ENCODE data around the gene PEAR1. TPM values are rescaled to one million over a fixed set of nuclear protein-coding genes. Genes with fewer than 3 reads are reported as not detected.
A peak's percentile ranks its signal among the peaks of the same experiment; 100 is the strongest.

Gene PEAR1
- total RNA-seq, 1 experiment from 2014 or later: 3.1 TPM

- no peak for DNase-seq (ENCODE audit: low spot score)
Measured at GRCh38 chr1:156939786-156940334, 46.3 kb downstream of the PEAR1 start.

DNA sequence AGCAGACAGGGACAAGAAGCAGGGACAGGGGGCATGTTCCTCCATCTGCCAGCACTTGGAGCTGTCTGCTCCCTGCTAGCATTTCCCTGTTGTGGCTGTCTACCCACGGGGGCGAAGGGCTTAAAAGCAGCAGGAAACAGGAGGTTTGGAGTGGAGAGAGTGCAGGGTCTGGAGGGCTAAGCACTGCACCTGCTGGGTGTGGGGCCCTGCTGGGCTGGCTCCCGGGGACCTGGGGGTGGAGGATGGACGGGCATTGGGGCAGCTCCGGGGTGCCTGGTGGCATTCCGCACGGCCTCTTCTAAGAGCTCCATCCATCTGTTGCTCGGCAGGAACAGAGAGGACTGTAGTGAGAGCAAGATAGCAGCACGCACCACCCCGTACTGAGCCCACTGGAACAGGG is 48.2 kb downstream of the PEAR1 start:
- DNase-seq (ENCODE audit: low spot score): no peak

DNA sequence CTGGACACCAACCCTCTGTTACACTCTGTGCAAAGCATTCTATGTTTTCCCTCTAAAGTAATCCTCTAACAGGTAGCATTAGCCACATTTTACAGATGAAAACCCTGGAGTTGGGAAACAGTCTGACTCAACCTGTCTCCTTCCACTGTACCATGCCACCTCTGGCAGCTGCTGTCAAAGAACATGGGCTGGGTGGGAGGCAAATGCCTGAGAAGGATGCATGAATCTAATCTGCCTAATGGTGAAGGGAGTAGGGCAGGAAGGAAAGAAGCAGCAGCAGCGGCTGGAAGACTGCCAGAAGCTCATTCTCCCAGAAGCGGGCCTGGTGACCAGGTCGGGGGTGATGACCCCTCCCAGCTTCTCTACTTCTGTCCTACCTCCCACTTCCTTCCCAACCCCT is 48.7 kb downstream of the PEAR1 start:
- no peak for DNase-seq (ENCODE audit: low spot score)

- DNase-seq (ENCODE audit: low spot score): no peak
Measured at GRCh38 chr1:156942576-156942975, 49.1 kb downstream of the PEAR1 start.

DNA sequence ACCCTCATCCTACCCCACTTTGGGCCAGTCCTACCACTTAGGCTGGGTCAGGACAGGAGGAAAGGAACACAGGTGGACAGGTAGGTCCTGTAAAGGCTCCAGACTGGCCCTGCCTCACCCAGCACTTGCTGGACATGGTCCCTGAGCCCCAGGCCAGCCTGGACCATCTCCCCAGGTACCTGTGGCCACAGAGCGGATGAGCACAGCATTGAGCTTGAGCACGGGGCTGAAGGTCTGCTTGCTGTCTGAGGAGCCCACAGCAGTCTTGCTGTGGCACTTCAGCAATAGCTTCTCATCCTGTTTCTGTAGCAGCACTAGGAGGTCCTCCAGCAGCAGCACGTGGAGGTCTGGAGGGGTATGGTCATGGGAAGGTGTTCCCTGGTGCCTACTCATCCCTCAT is 50.2 kb downstream of the PEAR1 start:
- DNase-seq (ENCODE audit: low spot score): no peak

DNA sequence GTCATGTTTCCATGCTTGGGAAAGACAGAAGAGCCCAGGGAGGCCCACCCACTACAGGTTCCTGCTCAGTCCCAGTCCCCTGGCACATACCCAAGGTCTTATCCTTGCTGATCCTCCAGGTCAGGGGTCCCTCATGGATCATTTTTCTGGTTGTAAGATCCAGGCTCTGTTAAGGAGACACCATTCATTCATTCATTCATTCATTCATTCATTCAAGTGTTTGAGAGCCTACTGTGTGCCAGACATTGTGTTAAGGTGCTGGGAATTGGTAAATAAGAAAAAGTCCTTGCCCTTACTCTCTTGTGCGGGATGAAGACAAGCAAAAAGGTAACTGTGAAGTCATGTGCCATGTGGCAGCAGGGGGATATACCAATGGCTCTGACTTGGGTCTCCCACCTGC is 50.8 kb downstream of the PEAR1 start:
- no peak for DNase-seq (ENCODE audit: low spot score)

DNA sequence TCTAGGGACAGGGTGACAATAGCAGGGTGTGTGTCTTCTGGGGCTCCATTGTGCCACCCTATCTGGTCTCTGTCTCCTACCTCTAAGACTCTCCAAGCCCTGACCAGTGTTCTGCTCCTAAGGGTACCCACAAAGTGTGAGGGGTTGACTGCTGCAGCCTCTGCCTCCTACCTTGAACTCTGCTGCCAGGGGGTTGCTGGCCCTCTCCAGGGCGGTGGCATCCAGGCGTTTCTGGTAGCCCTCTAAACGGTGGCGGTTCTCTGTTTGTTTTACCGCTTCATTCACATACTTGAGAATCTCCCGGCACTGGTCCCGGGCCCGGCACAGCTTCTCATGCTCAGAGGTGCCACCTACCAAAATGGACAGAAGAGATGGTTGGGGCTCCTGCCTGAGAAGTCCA is 51.3 kb downstream of the PEAR1 start:
- DNase-seq (ENCODE audit: low spot score): no peak

DNA sequence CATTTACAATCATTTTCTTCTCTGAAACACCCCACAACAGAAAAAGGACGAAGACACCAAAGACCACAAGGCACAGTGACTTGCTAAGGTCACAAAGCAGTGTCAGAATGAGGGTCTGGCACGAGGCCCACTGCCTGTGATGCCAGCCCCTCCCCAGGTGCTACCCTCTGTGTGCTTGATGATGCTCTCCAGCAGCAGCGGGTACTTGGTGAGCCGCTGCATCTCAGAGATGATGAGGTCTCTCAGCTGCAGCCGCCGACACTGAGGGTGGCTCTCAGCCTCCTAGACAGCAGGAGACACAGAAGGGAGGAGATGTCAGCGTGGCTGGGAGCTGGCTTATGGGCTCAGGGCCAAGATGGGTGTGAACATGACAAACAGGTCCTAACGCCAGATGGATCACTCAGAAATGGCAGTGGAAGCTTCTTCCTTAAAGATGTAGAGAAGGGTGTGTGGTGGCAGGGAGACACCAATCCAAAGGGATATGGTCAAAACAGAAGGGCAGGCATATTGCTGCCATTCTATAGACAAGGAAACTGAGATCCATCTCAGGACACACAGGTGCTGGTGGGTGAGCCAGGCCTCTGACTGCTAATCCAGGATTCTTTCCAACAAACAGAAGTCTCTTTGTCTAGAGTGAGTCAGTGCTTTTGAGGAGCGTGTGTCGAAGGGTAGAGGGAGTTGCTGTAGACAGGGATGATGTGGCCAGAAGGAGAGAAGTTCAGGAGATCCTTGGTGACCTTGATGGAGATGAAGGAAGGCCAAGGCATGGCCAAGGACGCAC is 52.6 kb downstream of the PEAR1 start:
- DNase-seq (ENCODE audit: low spot score): no peak

DNA sequence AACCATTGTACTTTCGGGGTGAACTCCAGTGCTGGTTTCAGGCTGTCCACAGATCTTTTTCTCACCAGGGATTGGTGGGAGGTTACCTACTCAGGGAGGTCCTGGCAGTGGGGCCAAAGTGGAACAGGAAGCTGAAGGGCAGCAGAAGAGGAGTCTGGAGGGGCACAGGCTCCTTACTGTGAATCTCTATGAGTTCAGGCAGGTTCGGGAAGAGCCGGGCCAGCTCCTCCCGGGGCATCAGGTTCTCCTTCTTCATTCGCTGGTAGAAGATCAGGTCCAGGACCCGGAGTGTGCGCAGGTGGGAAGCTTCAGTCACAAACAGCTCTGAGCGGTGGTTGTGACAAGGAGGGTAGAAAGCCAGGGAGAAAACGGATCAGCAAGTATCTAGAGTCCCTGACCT is 53.6 kb downstream of the PEAR1 start:
- DNase-seq (ENCODE audit: low spot score): no peak

- no peak for DNase-seq (ENCODE audit: low spot score)
Measured at GRCh38 chr1:156947818-156948525, 54.5 kb downstream of the PEAR1 start.

DNA sequence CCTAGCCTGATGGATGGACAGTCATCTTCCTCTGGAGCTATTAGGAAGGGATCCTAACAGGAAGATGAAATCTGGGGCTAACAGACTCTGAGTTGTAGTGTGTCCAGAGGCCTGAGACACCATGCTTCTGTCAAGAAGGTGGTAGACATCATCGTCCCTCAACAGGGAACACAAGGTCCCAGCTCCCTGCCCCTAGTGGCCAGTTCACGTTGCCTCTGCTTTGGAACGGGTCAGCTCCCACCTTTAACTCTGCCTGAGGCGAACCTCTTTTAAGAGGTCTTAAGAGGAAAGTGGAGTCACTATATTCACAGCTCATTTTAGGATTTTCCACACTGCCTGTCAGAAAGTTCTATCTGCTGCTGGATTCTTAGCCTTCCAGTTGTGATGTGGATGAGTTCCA is 55.2 kb downstream of the PEAR1 start:
- no peak for DNase-seq (ENCODE audit: low spot score)

GRCh38 chr1:156949127-156949526 is 55.6 kb downstream of the PEAR1 start:
- DNase-seq (ENCODE audit: low spot score): no peak

DNA sequence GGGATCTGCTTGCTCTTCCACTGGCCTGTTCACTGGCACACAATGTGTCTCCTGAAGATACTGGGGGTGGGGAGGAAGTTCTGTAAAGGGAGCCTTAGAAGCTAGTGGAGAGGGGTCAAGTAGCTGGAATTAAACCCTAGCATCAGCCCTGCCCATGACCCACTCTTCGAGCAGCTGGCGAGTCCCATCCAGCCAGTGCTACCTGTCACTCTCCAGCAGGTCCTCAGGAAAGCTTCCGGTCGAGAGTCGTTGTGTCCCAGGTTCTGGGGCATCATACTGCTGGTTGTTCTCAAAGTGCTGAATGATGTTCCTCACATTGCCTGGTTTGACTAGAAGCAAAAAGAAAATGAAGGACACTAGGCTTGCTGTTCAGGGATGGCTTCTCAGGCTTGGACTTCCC is 57.9 kb downstream of the PEAR1 start:
- DNase-seq (ENCODE audit: low spot score): no peak

- no peak for DNase-seq (ENCODE audit: low spot score)
Measured at GRCh38 chr1:156953571-156953970, 60.1 kb downstream of the PEAR1 start.

DNA sequence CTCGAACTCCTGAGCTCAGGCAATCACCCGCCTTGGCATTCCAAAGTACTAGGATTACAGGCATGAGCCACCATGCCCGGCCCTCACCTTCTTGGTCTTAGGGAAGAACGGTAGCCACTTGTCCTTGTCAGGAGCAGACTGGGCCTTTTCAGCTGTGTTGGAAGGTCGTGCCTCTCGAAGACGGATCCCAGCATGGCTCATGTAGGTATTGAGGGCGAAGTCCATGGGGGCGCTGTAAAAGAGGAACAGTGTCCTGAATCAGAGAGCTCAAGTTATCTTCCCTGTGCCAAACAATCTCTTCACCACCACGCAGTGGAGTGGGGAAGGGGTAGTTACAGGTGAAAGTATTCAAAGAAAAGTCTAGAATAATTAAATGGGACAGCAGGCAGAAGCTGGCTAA is 62.8 kb downstream of the PEAR1 start:
- DNase-seq (ENCODE audit: low spot score): no peak

DNA sequence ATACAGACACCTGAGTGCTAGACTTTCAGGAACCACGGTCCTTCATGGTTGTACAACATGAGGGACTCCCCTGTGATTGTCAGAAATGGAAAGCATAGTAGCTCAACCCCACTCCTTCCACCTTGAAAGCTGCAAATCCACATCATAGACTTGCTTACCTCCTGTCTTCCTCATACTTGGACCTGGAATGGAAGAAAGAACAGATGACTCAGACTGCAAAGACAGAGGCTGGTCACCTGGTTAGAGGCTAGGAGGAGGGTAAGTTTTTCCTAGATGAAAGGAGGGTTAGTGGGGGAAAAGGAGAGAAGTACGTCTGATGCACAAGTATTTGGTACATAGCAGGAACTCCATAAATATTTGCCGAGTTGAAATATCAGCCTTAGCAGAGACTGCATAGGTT is 64.1 kb downstream of the PEAR1 start:
- no peak for DNase-seq (ENCODE audit: low spot score)

- DNase-seq (ENCODE audit: low spot score): peak; percentile 66
Measured at GRCh38 chr1:156958247-156958714, 64.8 kb downstream of the PEAR1 start.

- DNase-seq (ENCODE audit: low spot score): peak; percentile 49
Measured at GRCh38 chr1:156959414-156959813, 65.9 kb downstream of the PEAR1 start.

- no peak for DNase-seq (ENCODE audit: low spot score)
Measured at GRCh38 chr1:156959925-156960324, 66.4 kb downstream of the PEAR1 start.

- peak; percentile 38 for DNase-seq (ENCODE audit: low spot score)
Measured at GRCh38 chr1:156961709-156962108, 68.2 kb downstream of the PEAR1 start.

DNA sequence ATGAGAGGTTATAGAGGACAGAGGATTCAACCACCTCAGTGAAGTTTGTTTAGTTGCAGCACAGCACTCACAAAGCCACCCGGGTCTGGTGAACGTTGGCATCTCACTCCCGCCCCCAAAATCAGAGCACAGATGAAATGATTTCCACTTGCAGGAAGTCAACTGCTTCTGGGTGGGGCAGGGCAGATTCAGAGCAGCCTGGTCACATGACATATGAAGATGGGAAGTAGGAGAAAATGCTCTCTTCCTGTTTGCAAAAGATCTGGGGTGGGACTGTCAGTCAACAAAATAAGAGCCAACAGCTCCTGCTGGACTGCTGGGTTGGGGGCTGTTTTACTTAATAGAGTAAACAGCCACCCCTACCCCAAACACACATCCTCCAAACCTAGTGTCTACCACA is 70.1 kb downstream of the PEAR1 start:
- peak; percentile 16 for DNase-seq (ENCODE audit: low spot score)

- no peak for DNase-seq (ENCODE audit: low spot score)
Measured at GRCh38 chr1:156964441-156964840, 70.9 kb downstream of the PEAR1 start.

All from A172 (cell line).